ENCODE results near the gene C16orf89.

GRCh38 chr16:5077304-5077703, 11.5 kb upstream of the C16orf89 start:
- TF ChIP-seq CTCF (IDR thresholded peaks at IDR 0.05) = no peak
- no peak for TF ChIP-seq POLR2A (IDR thresholded peaks at IDR 0.05)
